Spleen (tissue), 11 donors: ENCODE data around the gene PVALB. TPM values are rescaled to one million over a fixed set of nuclear protein-coding genes. Genes with fewer than 3 reads are reported as not detected.

Source experiments
- DNase-seq: peaks from one replicate; pipeline ENCODE4 v3.0.0-alpha.2; 2020
- H3K27ac ChIP-seq, 8 donors: fragments of 200-600 bp; sonication (generic) in 7 of 8; 1 replicate in 4 of 8; 2 replicates in 4 of 8; pipeline versions ENCODE4 v1.5.0 to v1.8.0; 2016 to 2021; ENCODE audit warnings: inconsistent platforms in 4 of 8, mild to moderate bottlenecking in 4 of 8, moderate library complexity in 1 of 8
- H3K27me3 ChIP-seq, 7 donors: fragments of 200-600 bp; sonication (generic) in 6 of 7; replicated peaks in 1 of 7; 1 replicate in 4 of 7; 2 replicates in 3 of 7; pipeline versions ENCODE4 v1.5.0 to v1.8.0; 2016 to 2021; ENCODE audit warnings: inconsistent platforms in 3 of 7, mild to moderate bottlenecking in 1 of 7
- H3K36me3 ChIP-seq, 6 donors: fragments of 200-600 bp; sonication (generic) in 5 of 6; 1 replicate in 4 of 6; 2 replicates in 2 of 6; pipeline versions ENCODE4 v1.5.0 to v1.8.0; 2016 to 2021; ENCODE audit warnings: inconsistent platforms in 2 of 6
- H3K4me1 ChIP-seq, 6 donors: fragments of 200-600 bp; sonication (generic) in 5 of 6; 1 replicate in 3 of 6; 2 replicates in 3 of 6; pipeline versions ENCODE4 v1.5.0 to v1.8.0; 2016 to 2021; ENCODE audit warnings: inconsistent platforms in 3 of 6
- H3K4me3 ChIP-seq, 8 donors: fragments of 200-600 bp; sonication (generic) in 7 of 8; 1 replicate in 4 of 8; 2 replicates in 4 of 8; pipeline versions ENCODE4 v1.5.0 to v1.8.0; 2016 to 2021; ENCODE audit warnings: inconsistent platforms in 4 of 8, mild to moderate bottlenecking in 4 of 8, moderate library complexity in 2 of 8
- H3K9me3 ChIP-seq, 8 donors: fragments of 200-600 bp; sonication (generic) in 7 of 8; 1 replicate in 4 of 8; 2 replicates in 4 of 8; pipeline versions ENCODE4 v1.5.0 to v1.8.0; 2016 to 2021; ENCODE audit warnings: inconsistent platforms in 4 of 8
- POLR2A ChIP-seq, 3 donors: fragments of 450-650 bp; IDR thresholded peaks; one replicate each; pipeline ENCODE4 v1.5.1; 2017; ENCODE audit warnings: antibody characterized with exemption in 3 of 3, mild to moderate bottlenecking in 1 of 3
- POLR2AphosphoS5 ChIP-seq, 3 donors: sonication (generic); formaldehyde crosslinking; IDR thresholded peaks; one replicate each; pipeline ENCODE4 v1.5.1; 2017; ENCODE audit warnings: antibody characterized with exemption in 3 of 3
- WGBS, 5 donors: extraction: QIAGEN DNeasy Blood & Tissue Kit in 3 of 5; methylation state at CpG; one replicate each; pipeline versions ENCODE4 v1.1.5 to v1.1.7; 2013 to 2018; 5-methylcytosine and 5-hydroxymethylcytosine counted together
- intact Hi-C: fragments of 100-400 bp; cut with DNase I; formaldehyde crosslinking; loops from one replicate; pipeline ENCODE4 v1.15.0; 2023; ENCODE audit warnings: low total_unique reads
- polyA plus RNA-seq, 3 donors: library from polyadenylated mRNA; stranded (reverse); fragments of 200-250 nt; gene quantifications; one replicate each; pipeline ENCODE4 v1.2.1, GENCODE V29; 2013
- total RNA-seq, 7 donors: library from RNA; depleted of rRNA in 3 of 7; stranded (reverse); fragments of >200 nt in 3 of 7; fragmentation: NEBNext Ultra II Directional in 4 of 7; extraction: Animal tissue kit (Norgen Biotek cat#: 25700) in 4 of 7; gene quantifications; one replicate each; pipeline versions ENCODE4 v1.1.0 to v1.2.1, GENCODE V29; 2016 to 2021
- TF ChIP-seq, protein P1 (sequence below), 11 experiments: fragments of 200-600 bp in 7 of 11; fragments of 450-650 bp in 4 of 11; sonication (generic) in 4 of 11; IDR thresholded peaks in 8 of 11; conservative IDR thresholded peaks in 3 of 11; 1 replicate in 7 of 11; 2 replicates in 4 of 11; pipeline versions ENCODE4 v1.4.0 to v1.8.0; 2016 to 2021; ENCODE audit warnings: antibody characterized with exemption in 11 of 11, inconsistent platforms in 4 of 11, mild to moderate bottlenecking in 1 of 11
- donor health status: healthy with polysubstance abuse.
- donor health status: DM: no; HTN: no; CAD: no; lungs with moderate emphysema.
- donor health status: DM: no; HTN: no; CAD: no.
- donor health status: Bipolar disorder and iron deficiency.
- donor health status: healthy.
- donor health status: DM: no; HTN: no; CAD: no.
- donor health status: DM: yes; HTN: yes; CAD: no.

Gene PVALB
- total and polyA plus RNA-seq, 10 donors: 0.52 to 3.2 (median 1.00) TPM; not detected in 2

DNA sequence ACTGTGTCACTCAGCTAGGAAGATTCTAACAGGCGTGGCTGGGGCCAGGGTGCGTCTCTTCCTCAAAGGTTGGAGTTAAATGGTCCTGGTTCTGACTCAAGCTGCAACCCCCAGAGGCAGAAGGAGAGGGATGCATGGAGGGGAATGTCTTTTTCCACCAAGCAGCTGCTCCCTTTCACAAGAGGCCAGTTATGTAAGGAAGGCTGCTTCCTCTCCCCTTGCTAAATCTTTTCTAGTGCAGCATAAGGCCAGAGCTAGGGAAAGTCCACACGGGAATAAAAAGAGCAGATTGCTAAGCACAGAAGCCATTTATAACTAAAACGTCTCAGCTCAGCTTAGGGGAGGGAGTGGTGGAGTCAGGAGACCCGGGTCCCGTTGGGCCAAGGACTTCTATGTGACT is 10.0 kb downstream of the PVALB start:
- TF ChIP-seq, protein P1, sequence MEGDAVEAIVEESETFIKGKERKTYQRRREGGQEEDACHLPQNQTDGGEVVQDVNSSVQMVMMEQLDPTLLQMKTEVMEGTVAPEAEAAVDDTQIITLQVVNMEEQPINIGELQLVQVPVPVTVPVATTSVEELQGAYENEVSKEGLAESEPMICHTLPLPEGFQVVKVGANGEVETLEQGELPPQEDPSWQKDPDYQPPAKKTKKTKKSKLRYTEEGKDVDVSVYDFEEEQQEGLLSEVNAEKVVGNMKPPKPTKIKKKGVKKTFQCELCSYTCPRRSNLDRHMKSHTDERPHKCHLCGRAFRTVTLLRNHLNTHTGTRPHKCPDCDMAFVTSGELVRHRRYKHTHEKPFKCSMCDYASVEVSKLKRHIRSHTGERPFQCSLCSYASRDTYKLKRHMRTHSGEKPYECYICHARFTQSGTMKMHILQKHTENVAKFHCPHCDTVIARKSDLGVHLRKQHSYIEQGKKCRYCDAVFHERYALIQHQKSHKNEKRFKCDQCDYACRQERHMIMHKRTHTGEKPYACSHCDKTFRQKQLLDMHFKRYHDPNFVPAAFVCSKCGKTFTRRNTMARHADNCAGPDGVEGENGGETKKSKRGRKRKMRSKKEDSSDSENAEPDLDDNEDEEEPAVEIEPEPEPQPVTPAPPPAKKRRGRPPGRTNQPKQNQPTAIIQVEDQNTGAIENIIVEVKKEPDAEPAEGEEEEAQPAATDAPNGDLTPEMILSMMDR (IDR thresholded peaks at IDR 0.05 in 8 of 11, conservative IDR thresholded peaks at IDR 0.05 in 3 of 11): no peak
- no peak overlapping the region for H3K27ac ChIP-seq
- DNase-seq: no peak
- no peak overlapping the region for H3K4me3 ChIP-seq
- no peaks in the 10 kb centered on the region for H3K36me3 ChIP-seq
- intact Hi-C loops: no loop called here
- 45 to 71% (median 61%) methylated on average over 6 of the region's 6 CpGs for WGBS, 5 donors
- H3K4me1 ChIP-seq: peaks cover 0 to 18% (median 0%) of the 10 kb centered on the region in 6 donors
- H3K27me3 ChIP-seq: peaks cover 0 to 35% (median 0%) of the 10 kb centered on the region in 7 donors
- H3K9me3 ChIP-seq: no peaks in the 10 kb centered on the region

DNA sequence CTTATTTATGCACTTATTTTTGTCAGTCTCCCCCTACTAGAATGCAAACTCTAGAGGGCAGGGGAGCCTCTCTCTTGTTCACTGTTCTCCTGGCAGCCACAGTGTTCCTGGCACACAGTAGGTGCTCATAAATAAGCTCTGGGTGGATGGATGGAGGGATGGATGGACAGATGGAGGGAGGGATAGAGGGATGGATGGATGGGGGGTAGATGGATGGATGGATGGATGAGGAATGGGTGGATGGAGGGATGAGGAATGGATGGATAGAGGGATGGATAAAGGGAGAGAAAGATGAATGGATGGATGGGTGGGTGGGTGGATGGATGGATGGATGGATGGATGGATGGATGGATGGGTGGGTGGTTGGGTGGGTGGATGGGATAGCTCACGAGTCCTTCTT is 13.5 kb downstream of the PVALB start:
- H3K27ac ChIP-seq: no peak overlapping the region
- 62 to 80% (median 73%) methylated on average over 1 of the region's 1 CpG for WGBS, 5 donors
- H3K4me3 ChIP-seq: no peak overlapping the region
- intact Hi-C loops: no loop called here
- peaks cover 0 to 47% (median 0%) of the 10 kb centered on the region in 7 donors for H3K27me3 ChIP-seq
- no peak for DNase-seq
- no peaks in the 10 kb centered on the region for H3K36me3 ChIP-seq
- no peaks in the 10 kb centered on the region for H3K9me3 ChIP-seq
- H3K4me1 ChIP-seq: peaks cover 0 to 10% (median 0%) of the 10 kb centered on the region in 6 donors
- TF ChIP-seq, protein P1 (IDR thresholded peaks at IDR 0.05 in 8 of 11, conservative IDR thresholded peaks at IDR 0.05 in 3 of 11): no peak
- TF ChIP-seq POLR2A (IDR thresholded peaks at IDR 0.05) (no peak), POLR2AphosphoS5 (IDR thresholded peaks at IDR 0.05) (no peak)

DNA sequence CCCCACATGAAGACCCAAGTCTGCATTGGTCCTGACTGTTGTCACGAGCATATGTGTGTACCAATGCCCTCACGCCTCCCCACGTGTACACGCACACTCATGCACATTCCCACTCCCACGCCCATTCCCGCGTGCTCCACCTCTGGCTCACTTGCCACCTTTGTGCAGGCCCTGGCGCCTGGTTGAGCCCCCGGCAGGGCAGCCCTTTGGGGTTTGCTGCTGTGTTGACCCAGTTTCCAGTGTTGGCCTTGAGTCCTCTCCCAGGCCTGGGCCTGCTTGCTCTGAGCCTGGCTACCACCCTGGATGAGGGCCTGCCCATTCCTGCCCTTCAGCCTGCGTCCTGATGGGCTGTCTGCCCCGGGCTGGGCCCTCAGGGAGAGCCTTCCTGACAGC is 18.2 kb downstream of the PVALB start:
- 80 to 94% (median 84%) methylated on average over 9 to 11 of the region's 11 CpGs for WGBS, 5 donors
- intact Hi-C loops: no loop called here
- DNase-seq: no peak
- peaks cover 0 to 20% (median 0%) of the 10 kb centered on the region in 7 donors for H3K27me3 ChIP-seq
- H3K27ac ChIP-seq: no peak overlapping the region
- no peak overlapping the region for H3K4me3 ChIP-seq
- TF ChIP-seq, protein P1 (IDR thresholded peaks at IDR 0.05 in 8 of 11, conservative IDR thresholded peaks at IDR 0.05 in 3 of 11): no peak
- no peak for TF ChIP-seq POLR2A (IDR thresholded peaks at IDR 0.05)
- TF ChIP-seq POLR2AphosphoS5 (IDR thresholded peaks at IDR 0.05): no peak
- H3K36me3 ChIP-seq: no peaks in the 10 kb centered on the region
- H3K4me1 ChIP-seq: no peaks in the 10 kb centered on the region
- no peaks in the 10 kb centered on the region for H3K9me3 ChIP-seq

DNA sequence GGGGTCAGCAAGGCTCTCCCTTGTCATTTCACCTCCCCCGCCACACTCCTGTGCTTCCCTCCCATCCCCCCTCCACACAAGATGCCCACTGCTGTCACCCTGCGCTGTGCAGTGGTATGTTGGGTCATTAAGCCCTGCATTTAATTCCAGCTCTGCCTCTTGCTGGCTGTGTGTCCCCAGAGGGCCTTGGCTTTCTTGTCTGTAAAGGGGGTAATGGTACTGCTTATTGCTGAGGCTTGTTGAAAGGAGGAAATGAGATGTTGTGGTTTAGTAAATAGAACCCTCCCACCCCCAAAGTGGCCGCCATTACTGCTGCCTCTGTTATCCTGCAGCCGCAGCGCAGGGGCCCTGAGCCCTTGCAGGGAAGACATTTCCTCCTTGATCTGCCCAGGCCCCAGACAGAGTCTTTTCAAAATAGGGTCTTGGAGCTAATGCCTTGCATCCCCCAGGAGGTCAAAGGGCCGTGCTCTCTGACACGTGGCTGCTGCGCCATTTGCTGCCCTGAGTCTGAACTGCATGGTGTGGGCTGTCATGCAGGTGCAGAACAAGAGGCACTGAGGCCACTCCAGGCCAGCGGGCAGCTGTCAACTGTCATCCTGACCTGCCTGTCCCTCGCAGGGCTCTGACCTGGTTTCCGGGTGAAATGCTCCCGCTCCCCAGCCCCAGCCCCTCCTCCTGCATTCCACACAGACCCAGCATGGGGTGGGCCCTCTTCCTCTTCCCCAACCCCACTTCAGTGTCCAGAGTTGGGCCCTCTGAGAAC is 18.7 kb downstream of the PVALB start:
- 65 to 84% (median 76%) methylated on average over 9 to 12 of the region's 12 CpGs for WGBS, 5 donors
- no peaks in the 10 kb centered on the region for H3K36me3 ChIP-seq

More for the DNA sequence above, 18.7 kb downstream of the PVALB start:
- Histone ChIP-seq H3K4me3 (no peak overlapping the region), H3K27me3 (peaks cover 0 to 17% (median 0%) of the 10 kb centered on the region in 7 donors), H3K27ac (no peak overlapping the region), H3K4me1 (no peaks in the 10 kb centered on the region), H3K9me3 (no peaks in the 10 kb centered on the region)
- no peak for DNase-seq
- intact Hi-C loops: no loop called here
- TF ChIP-seq POLR2A (IDR thresholded peaks at IDR 0.05): no peak
- TF ChIP-seq POLR2AphosphoS5 (IDR thresholded peaks at IDR 0.05): no peak
- TF ChIP-seq, protein P1 (IDR thresholded peaks at IDR 0.05 in 8 of 11, conservative IDR thresholded peaks at IDR 0.05 in 3 of 11): no peak
